ENCODE results near the gene RIC3. TPM values are rescaled to one million over a fixed set of nuclear protein-coding genes. Genes with fewer than 3 reads are reported as not detected.

The RIC3 gene
- total RNA-seq, 1 experiment from 2014 or later: 23.7 TPM

DNA sequence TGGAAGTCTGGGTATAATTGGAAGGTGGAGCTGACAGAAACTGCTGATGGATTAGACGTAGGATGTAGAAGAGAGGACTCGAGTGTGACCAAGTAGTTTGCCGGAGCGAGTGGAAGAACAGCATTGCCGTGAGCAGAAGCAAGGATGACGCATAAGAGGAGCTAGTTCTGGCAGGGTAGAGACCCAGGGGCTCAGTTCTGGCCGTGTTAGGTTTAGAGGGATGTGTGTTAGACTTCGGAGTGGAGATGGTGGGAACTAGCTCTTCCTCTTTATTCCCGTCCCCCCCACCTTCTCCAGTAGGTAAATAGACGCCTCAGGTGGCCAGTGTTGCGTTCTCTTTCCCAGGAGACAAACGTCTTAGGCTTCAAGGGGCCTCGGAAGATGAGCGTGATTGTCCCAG lies 68.7 kb downstream of the RIC3 start:
- TF ChIP-seq CTCF (conservative IDR thresholded peaks at IDR 0.05): no peak
- H3K9me3 Mint-ChIP-seq: no peaks in the 10 kb centered on the region

More for the DNA sequence above, 68.7 kb downstream of the RIC3 start:
- Histone ChIP-seq H4K5ac (ENCODE audit: insufficient read length, low read depth, low read length) (no peak overlapping the region), H3K79me2 (ENCODE audit: insufficient read depth, low read length) (no peaks in the 10 kb centered on the region), H3K4me1 (ENCODE audit: insufficient read depth, low read length) (no peaks in the 10 kb centered on the region), H2BK20ac (ENCODE audit: low read depth, low read length, poor library complexity, severe bottlenecking) (no peak overlapping the region), H3K27me3 (ENCODE audit: insufficient read depth, low read length) (no peaks in the 10 kb centered on the region), H3K4ac (ENCODE audit: low read depth, low read length) (no peak overlapping the region), H3T11ph (ENCODE audit: low read length) (no peak overlapping the region), H2BK15ac (ENCODE audit: low read depth, low read length) (no peak overlapping the region), H2BK5ac (ENCODE audit: insufficient read length, low read length) (no peak overlapping the region), H3K23ac (ENCODE audit: insufficient read length, low read depth, low read length) (no peak overlapping the region), H2BK120ac (ENCODE audit: low read depth, low read length, poor library complexity, severe bottlenecking) (no peak overlapping the region), H3K79me1 (ENCODE audit: insufficient read depth, low read depth, low read length, poor library complexity, severe bottlenecking) (no peaks in the 10 kb centered on the region), H3K9me3 (ENCODE audit: control insufficient read depth, low read depth, low read length) (no peaks in the 10 kb centered on the region), H3K56ac (ENCODE audit: insufficient read length, low read depth, low read length) (no peak overlapping the region), H4K91ac (ENCODE audit: insufficient read length, low read depth, low read length) (no peak overlapping the region), H3K14ac (ENCODE audit: insufficient read depth, low read length) (no peak overlapping the region), H2AFZ (ENCODE audit: low read length) (no peak overlapping the region), H3K27ac (ENCODE audit: insufficient read length, low read depth, low read length) (no peak overlapping the region), H2AK5ac (ENCODE audit: insufficient read length, low read length) (no peak overlapping the region), H3K4me2 (ENCODE audit: insufficient read depth, insufficient read length, low read length) (no peak overlapping the region), H4K20me1 (ENCODE audit: control insufficient read depth, insufficient read depth, insufficient read length) (no peaks in the 10 kb centered on the region), H3K23me2 (ENCODE audit: insufficient read length, low read depth, low read length, poor library complexity, severe bottlenecking) (no peaks in the 10 kb centered on the region), H4K8ac (replicated peaks; ENCODE audit: insufficient read length, low read depth, low read length) (no peak overlapping the region), H3K9ac (ENCODE audit: extremely low read depth, insufficient read length, low read length) (no peak overlapping the region), H3K18ac (ENCODE audit: insufficient read length, low read depth, low read length) (no peak overlapping the region), H2BK12ac (ENCODE audit: insufficient read length, low read depth, low read length) (no peak overlapping the region)
- no peaks in the 10 kb centered on the region for H3K4me1 Mint-ChIP-seq
- no peak overlapping the region for H3K27ac Mint-ChIP-seq
- peaks cover 13 to 46% (median 22%) of the 10 kb centered on the region in 3 experiments; a peak in 5 of 7 replicates for H3K36me3 Mint-ChIP-seq (ENCODE audit: insufficient read depth in 1 of 3, low read depth in 3 of 3)
- no CpG with 5 or more reads among the region's 14 CpGs for WGBS (ENCODE audit: extremely low coverage, insufficient read length, low lambda C conversion rate)
- no peak overlapping the region for H3K4me3 Mint-ChIP-seq
- no peak for DNase-seq
- H3K27me3 Mint-ChIP-seq (ENCODE audit: low read depth): peaks cover 2% of the 10 kb centered on the region; the same call in 1 of the 2 replicates

All from H9 (cell line).